ENCODE measurements around the gene PIR. TPM values are rescaled to one million over a fixed set of nuclear protein-coding genes. Genes with fewer than 3 reads are reported as not detected.

The PIR gene
- total RNA-seq, 1 experiment from 2014 or later = 58.0 TPM

- intact Hi-C loops (cut with micrococcal nuclease; ENCODE audit: unreplicated experiment) = loop anchor here (1.0 to 10.0 kb wide), 3 partner anchors 119 to 326 kb away; no protein-coding TSS in a partner anchor
- CTCF ChIA-PET = interaction anchor here (1.6 kb wide), 1 partner anchor 119 kb away, joined by 6 read pairs; no protein-coding TSS in a partner anchor
- no peaks in the 10 kb centered on the region for H3K36me3 ChIP-seq (ENCODE audit: insufficient read depth, low read length, poor library complexity, severe bottlenecking)
- TF ChIP-seq CTCF (conservative IDR thresholded peaks at IDR 0.05; ENCODE audit: low read depth, low read length) = peak; percentile 69
- TF ChIP-seq EZH2 (IDR thresholded peaks at IDR 0.05; ENCODE audit: borderline replicate concordance, low read depth, low read length, poor library complexity, severe bottlenecking) = no peak
- H3K4me1 ChIP-seq (ENCODE audit: insufficient read depth, low read length, poor library complexity, severe bottlenecking) = no peaks in the 10 kb centered on the region
- no peaks in the 10 kb centered on the region for H3K9me3 ChIP-seq (ENCODE audit: low read depth, low read length, poor library complexity, severe bottlenecking)
- peaks cover 3% of the 10 kb centered on the region for H3K27me3 ChIP-seq (replicated peaks; ENCODE audit: insufficient read depth, low read depth, low read length, poor library complexity)
- no peak overlapping the region for H3K27ac ChIP-seq (ENCODE audit: low read depth, low read length, poor library complexity, severe bottlenecking)
- DNase-seq (ENCODE audit: low spot score) = peak; percentile 82
- POLR2A ChIA-PET (ENCODE audit: low non-redundant PET) = interaction anchor here (0.7 kb wide), 1 partner anchor 9 kb away, joined by 3 read pairs; no protein-coding TSS in a partner anchor
- H3K4me3 ChIP-seq (ENCODE audit: low read depth, low read length, poor library complexity, severe bottlenecking) = no peak overlapping the region
- no TSS peak for BruUV-seq (replicated peaks)
Observed at GRCh38 chrX:15349046-15349445, 144.1 kb downstream of the PIR start.

- no TSS peak for BruUV-seq (replicated peaks)
- CTCF ChIA-PET = interaction anchor here (0.7 kb wide), 1 partner anchor 13 kb away, joined by 4 read pairs; no protein-coding TSS in a partner anchor
- intact Hi-C loops (cut with micrococcal nuclease; ENCODE audit: unreplicated experiment) = loop anchor here (10.0 kb wide), 1 partner anchor 329 kb away; no protein-coding TSS in a partner anchor
- Histone ChIP-seq H3K4me1 (ENCODE audit: insufficient read depth, low read length, poor library complexity, severe bottlenecking) (no peaks in the 10 kb centered on the region), H3K27ac (ENCODE audit: low read depth, low read length, poor library complexity, severe bottlenecking) (no peak overlapping the region), H3K36me3 (ENCODE audit: insufficient read depth, low read length, poor library complexity, severe bottlenecking) (no peaks in the 10 kb centered on the region), H3K9me3 (ENCODE audit: low read depth, low read length, poor library complexity, severe bottlenecking) (no peaks in the 10 kb centered on the region), H3K27me3 (replicated peaks; ENCODE audit: insufficient read depth, low read depth, low read length, poor library complexity) (peaks cover 8% of the 10 kb centered on the region), H3K4me3 (ENCODE audit: low read depth, low read length, poor library complexity, severe bottlenecking) (no peak overlapping the region)
- POLR2A ChIA-PET (ENCODE audit: low non-redundant PET) = no interaction called here
- no peak for DNase-seq (ENCODE audit: low spot score)
- TF ChIP-seq CTCF (conservative IDR thresholded peaks at IDR 0.05; ENCODE audit: low read depth, low read length) (no peak), EZH2 (IDR thresholded peaks at IDR 0.05; ENCODE audit: borderline replicate concordance, low read depth, low read length, poor library complexity, severe bottlenecking) (no peak)
Observed at GRCh38 chrX:15345976-15346375, 147.2 kb downstream of the PIR start.

- peaks cover 16% of the 10 kb centered on the region for H3K27me3 ChIP-seq (replicated peaks; ENCODE audit: insufficient read depth, low read depth, low read length, poor library complexity)
- TF ChIP-seq CTCF (conservative IDR thresholded peaks at IDR 0.05; ENCODE audit: low read depth, low read length) (no peak), EZH2 (IDR thresholded peaks at IDR 0.05; ENCODE audit: borderline replicate concordance, low read depth, low read length, poor library complexity, severe bottlenecking) (no peak)
- no peak overlapping the region for H3K27ac ChIP-seq (ENCODE audit: low read depth, low read length, poor library complexity, severe bottlenecking)
- H3K36me3 ChIP-seq (ENCODE audit: insufficient read depth, low read length, poor library complexity, severe bottlenecking) = no peaks in the 10 kb centered on the region
- no peak overlapping the region for H3K4me3 ChIP-seq (ENCODE audit: low read depth, low read length, poor library complexity, severe bottlenecking)
- DNase-seq (ENCODE audit: low spot score) = no peak
- ChIA-PET CTCF (no interaction called here), POLR2A (ENCODE audit: low non-redundant PET) (no interaction called here)
- no peaks in the 10 kb centered on the region for H3K9me3 ChIP-seq (ENCODE audit: low read depth, low read length, poor library complexity, severe bottlenecking)
- no TSS peak for BruUV-seq (replicated peaks)
- no peaks in the 10 kb centered on the region for H3K4me1 ChIP-seq (ENCODE audit: insufficient read depth, low read length, poor library complexity, severe bottlenecking)
- intact Hi-C loops (cut with micrococcal nuclease; ENCODE audit: unreplicated experiment) = loop anchor here (10.0 kb wide), 1 partner anchor 331 kb away; no protein-coding TSS in a partner anchor
Observed at GRCh38 chrX:15344106-15344505, 149.0 kb downstream of the PIR start.

Data from A673 (cell line).